HG02981 (cell line): ENCODE measurements around the gene PALLD.

Experiments used
- ATAC-seq: cut with Tn5 transposase; IDR thresholded peaks from one replicate; pipeline ENCODE4 v1.9.1; 2021; ENCODE audit warnings: mild to moderate bottlenecking, moderate library complexity; ENCODE audit not compliant: unreplicated experiment

Gene PALLD

DNA sequence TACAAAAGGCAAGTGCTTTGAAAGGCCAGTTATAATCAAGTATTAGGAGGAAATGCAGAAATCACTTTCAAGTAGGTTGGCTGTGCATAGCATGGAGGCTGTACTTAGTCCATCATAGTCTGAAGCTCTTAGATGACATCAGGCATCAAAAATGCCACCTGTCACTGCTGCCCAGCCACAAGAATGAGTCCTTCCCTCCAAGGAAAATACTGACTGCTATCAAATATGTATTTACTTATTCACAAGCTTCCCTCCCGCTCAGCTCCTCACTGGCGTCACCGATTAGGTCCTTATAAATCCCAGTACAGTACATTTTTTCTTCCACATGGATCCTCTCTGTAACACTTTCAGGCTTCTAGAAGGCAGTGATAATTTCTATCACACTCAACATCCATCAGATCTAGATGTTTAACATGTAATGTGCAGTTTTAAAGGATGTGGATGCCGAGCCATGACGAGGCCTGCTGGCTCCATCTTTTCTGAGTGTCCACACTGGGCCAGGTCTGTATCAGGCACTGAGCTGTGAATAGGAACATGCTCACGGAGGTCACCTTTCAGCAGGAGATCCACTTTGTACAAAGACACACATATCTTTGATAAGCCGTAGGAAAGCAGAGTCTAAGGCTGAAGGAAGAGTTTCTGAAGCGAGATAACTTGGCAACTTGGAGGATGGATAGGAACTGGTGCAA lies 121.9 kb downstream of the PALLD start:
- no peak for ATAC-seq

DNA sequence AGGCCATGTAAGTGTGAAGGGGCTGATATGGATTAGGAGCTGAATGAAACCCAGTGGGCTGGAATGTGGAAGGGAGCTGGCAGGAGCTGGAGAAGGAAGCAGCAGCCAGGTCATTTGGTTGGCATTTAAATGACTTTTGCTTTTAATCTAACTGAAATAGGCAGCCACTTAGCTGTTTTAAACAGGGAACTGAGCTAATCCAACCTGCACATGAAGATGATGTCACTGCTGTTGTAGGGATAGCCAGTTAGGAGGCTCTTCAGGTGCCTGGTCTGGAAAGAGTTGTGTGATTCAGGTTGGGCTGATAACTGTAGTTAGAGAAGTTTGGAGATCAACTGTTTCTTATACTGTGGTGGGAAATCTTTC lies 122.4 kb downstream of the PALLD start:
- no peak for ATAC-seq

DNA sequence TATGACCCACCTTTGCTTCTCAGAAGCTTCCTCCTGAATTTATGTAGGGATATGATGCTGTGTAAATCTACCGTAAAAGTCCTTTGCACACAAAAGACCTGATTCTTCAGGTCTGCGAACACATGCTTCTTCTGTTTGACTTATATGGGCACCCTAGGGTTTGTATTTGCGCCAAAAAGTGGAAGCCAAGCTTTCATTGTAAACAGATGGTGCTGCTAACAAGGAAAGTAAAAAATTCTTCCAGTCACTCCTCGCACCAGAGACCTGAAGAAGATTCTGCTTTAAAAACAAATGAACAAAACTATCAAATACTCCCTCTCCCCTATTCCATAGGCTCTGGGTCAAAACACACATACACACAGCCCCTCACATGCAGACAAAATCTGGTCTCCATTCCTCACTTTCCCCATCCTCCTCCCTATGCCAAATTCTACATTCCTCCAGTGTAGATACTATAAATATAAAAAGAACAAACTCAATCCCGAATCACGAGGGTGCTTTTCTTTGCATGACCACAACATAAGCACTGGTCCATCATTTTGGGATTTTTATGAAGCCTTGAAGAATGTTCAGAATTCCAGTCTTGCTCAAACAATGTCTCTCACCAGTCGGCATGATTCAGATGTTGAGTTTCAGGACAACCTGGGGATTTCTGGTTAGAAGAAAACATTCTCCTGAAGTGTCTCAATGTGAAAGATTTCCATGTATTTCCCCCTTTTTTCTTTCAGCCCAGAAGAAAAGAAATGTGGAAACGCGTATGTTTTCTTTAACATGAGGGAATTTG lies 125.1 kb downstream of the PALLD start:
- no peak for ATAC-seq

DNA sequence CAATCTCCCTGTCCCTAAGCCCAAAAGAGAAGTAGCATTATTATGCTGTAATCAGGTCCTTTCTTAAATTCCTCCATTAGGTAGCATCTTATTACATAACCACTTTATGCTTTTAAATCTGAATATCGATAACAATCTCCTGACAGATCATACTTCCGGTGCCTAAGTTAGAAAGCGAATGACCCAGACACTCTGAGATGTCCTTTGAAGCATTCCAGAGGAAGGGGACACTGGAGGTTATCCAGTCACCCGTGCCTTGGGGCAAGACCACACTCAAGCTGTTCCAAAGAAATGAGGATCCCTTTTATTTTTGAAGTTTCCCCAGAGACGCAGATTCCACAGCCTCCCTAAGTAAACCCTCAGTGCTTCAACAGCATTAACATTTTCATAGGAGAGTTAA lies 125.7 kb downstream of the PALLD start:
- no peak for ATAC-seq

DNA sequence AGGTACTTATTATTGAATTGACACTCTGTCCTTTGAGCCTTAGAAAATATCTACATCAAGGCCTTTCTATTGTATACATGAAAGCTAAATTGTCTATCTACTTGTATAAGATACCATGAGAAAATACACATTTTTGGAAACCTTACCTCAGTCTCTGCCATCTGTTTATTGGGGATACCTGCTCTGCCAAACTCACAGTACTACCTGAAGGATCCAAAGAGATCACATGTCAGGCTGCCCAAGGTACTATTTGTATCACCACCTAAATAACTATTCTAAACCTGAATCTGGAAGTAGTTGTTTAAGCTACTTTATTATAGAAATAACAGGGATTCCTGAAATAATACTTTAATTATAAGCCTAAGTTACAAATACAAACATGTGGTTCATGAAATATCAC lies 126.2 kb downstream of the PALLD start:
- ATAC-seq = no peak

DNA sequence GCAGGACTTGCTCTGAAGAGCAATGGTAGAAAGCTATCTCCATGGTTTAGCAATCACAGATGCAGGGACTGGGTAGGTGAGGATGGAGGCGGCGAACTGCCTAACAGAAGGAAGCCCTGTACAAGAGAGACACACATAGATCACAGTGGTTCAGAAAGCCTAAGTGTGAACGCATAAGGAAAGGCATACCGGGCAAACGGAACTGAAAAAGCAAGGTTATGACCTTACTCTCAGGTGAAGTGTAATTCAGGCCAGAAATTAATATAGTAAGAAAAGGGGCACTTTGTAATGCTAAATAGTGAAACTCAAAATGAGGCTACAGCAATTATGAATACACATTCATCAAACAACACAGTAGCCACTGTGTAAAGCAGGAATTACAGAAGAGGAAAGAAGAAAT lies 126.6 kb downstream of the PALLD start:
- ATAC-seq = no peak

DNA sequence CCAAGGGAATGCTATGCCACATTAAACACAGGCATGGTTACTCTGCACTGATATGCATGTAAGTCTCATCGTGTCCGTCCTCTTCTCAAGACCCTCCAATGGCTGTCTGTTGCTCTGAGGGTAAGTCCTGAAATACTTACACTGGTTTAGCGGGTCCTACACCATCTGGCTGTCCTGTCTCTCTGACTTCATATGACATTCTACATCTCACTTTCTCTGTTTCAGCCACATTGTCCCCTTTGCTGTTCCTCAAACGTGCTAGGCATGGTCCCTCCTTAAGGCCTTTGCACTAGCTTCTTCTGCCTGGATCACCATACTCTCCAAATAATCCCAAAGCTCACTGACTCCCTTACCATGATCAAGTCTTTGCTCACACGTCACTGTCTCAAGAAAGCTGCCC lies 131.4 kb downstream of the PALLD start:
- ATAC-seq = no peak

DNA sequence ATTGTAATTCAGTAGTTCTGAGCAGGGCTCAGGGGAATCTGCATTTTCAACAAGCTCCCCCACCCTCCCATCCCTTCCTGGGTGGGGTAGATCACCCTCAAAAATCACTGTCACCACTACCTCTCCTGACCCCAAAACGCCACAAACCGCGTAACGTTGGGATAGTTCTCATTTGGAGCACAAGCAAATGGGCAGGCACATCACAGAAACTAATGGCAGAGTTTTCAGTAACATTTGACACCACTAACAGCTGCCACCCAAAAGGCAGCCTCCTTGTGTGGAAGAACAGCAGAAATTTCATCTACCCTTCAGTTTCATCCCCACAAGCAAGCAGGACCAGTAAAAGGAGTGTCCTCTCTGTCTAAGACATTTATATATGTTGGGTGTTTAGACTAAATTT lies 132.7 kb downstream of the PALLD start:
- no peak for ATAC-seq

DNA sequence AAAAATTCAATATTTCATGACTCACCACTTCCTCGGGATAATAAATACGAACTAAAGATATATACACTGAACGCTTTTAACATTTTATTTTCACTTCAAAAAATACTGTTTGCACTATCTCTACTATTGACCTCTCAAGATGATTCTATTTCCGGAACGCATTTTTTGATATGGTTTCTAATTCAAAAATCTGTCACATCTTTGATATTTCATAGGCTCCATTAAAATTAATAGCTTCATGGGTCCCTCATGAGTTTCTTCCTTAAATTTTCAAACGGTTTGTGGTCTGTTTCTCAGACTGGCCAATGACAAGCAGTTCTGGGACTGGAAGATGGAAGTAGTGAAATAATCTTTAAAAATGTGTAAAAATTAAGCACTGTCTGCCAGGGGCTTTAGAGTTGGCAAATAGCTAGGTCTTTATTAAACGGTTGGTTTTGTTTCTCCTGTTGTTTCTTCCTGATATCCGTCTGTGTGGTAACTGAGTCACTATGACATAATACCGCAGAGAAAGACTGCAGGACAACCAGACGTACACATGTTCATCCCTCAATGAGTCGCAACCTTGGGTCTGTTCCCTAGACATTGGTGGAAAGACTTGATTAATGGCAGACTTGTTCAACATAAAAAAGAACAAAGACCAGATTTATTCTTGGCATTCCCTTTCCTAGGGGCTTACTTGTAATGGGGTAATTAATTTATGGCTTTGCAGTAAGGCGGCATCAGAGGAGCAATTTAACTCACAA lies 133.8 kb downstream of the PALLD start:
- ATAC-seq = no peak

DNA sequence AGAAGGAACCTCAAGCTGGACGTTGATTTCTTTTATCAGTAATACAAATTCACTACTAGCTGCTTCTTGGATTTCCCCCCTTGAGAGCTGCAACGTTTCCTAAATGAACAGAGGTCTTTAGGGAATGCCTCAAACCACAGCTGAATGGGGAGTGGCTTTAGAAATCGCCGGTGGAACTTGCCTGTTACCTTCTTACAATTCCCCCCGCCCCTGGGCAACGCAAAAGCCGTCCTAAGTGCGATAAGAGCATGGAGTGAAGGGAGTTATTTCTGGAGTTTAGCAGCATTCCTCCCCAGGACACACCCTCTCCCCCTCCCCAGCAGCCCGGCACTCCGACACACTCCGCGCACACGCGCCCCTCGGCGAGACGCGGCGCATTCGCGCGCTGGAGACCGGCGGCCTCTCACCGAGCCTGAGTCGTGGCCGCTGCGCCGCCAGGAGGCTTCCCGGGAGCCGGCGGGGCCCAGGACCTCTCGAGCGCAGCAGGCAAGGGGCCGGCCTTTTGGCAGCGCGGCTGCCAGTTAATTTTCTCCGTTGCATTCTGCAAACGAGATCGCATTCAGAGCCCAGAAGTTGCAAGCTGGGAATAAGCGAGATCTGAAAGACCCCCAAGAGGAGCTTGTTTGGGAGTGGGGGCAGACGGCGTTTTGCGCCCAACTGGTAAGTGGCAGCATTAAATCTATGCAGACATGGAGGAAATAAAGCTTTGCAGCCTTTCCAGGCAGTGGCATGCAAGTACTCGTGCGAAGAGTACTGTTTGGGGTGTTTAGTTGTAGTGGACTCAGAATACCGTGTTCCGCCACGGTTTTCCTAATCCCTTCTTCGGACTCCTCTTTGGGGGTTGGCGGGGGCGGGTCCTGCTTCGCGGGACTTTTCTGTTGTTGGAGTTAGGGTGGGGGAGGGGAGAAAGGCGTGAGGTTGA lies 134.7 kb downstream of the PALLD start:
- ATAC-seq = peak; percentile 42

DNA sequence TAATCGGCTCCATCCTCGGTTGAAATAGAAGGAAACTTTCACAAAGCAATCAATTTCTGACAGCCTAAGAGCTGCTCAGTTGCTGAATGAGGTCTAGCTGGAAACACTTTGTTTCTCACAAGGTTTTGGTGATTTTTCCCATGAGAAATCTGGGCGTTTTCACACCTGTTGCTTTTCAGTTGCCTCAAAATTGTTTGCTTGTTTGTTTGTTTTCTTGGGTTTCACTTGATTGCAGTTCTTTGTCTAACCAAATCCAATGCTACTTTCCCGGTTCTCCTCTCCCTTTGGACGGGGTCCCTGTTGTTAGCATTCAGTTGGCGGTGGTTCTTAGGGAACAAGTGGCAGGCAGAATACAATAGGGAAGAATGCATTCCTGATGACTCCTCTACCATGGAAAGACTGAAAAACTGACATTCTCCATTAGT lies 135.5 kb downstream of the PALLD start:
- no peak for ATAC-seq

DNA sequence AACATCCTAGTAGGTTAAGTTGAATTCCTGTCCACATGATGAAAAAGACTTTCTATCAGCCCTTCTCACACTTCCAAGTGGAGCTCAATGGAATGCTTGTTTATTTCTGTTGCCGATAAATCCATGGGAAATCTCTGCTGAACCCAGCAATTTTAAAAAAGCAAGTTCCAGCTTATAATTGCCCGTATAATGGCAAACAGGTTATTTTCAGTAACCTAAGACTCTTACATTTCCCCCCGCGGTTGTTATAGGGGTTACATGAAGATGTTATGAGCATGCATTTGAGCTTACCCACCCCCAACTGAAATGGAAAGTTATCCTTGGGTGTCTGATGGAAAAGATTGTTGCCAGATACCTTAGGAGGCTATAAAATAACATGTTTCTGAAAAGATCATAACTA lies 136.2 kb downstream of the PALLD start:
- no peak for ATAC-seq

DNA sequence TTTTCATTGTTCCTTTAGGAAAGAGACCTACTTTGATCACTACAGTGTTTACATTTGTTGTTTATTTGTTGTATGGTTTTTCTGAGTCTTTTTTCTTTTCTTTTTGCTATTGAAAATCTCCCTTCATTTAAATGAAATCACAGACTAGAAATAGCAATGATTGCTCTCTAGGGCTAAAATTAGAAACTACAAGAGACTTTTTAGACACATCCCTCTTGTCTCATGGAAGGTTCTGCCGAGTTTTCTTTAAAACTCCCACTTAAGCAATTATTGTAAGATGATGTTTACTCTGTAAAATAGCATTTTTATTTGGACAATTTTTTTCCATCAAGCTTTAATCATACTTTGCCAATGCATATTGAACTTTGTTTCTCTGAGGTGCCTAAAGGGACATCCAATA lies 136.6 kb downstream of the PALLD start:
- no peak for ATAC-seq

DNA sequence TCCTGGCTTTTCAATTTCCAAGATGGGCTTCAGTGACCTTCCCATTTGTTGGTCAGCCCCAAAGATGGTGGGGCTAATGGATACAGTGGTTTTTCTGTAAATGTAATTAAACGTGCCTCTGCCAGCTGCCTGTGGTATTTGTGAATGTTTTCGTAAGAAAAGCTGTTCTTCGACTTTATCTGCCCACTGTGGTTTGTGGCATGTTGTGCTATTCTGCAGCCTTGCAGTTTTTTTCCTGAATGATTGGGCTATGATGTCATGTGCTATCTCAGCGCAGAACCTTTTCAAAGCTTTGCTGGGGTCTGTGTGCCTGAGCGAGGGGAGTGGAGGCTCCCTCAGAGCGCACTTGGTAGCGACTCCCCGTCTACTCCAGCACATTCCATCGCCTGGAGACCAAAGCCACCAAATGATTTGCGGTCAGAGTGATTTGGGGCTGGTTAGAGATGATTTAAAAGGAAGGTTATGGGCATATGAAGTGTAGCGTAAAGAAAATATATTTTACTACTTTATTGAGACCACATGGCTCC lies 137.5 kb downstream of the PALLD start:
- ATAC-seq = no peak

DNA sequence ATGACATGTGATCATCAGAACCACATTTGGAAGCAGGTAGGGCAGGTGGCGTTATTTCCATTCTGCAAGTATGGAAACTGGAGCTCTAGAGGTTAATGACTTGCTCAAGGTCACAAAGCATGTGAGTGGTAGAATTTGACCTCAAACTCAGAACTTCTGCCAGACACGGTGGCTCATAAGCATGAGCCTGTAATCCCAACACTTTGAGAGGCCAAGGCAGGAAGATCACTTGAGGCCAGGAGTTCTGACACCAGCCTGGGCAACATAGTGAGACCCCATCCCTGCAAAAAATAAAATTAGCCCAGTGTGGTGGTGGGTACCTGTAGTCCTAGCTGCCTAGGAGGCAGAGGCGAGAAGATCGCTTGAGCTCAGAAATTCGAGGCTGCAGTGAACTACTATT lies 139.2 kb downstream of the PALLD start:
- no peak for ATAC-seq

DNA sequence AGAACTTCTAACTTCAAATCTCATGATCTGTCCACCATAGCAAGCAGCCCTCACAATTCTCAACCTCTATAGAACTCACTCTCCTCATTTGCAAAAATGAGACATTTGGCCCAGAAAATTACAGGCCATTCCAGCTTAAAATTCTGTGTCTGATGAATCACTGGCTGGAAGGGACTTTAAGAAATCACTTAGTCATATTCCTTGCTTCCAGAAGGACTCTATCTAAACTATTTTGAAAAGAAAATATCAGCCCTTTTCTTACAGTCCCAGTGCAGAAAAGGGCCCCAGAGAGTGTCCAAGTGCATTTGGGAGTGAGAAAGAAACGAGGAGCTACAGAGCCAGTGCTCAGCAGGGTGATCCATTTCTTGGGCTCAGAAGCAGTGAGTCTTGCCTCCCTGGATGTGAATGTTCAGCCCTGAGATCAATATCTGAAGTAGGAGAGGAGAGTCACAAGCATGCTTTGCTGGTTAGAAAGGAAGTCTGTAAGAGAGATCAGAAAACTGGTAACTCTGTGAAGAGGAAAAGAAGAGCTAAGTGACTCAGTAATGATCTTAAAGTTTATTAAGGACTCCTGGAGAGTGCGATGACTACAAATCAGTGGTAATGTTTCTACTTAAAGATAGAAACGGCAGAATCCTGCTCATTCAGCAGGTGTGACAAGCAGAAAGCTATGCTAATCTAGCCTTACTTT lies 139.8 kb downstream of the PALLD start:
- no peak for ATAC-seq

DNA sequence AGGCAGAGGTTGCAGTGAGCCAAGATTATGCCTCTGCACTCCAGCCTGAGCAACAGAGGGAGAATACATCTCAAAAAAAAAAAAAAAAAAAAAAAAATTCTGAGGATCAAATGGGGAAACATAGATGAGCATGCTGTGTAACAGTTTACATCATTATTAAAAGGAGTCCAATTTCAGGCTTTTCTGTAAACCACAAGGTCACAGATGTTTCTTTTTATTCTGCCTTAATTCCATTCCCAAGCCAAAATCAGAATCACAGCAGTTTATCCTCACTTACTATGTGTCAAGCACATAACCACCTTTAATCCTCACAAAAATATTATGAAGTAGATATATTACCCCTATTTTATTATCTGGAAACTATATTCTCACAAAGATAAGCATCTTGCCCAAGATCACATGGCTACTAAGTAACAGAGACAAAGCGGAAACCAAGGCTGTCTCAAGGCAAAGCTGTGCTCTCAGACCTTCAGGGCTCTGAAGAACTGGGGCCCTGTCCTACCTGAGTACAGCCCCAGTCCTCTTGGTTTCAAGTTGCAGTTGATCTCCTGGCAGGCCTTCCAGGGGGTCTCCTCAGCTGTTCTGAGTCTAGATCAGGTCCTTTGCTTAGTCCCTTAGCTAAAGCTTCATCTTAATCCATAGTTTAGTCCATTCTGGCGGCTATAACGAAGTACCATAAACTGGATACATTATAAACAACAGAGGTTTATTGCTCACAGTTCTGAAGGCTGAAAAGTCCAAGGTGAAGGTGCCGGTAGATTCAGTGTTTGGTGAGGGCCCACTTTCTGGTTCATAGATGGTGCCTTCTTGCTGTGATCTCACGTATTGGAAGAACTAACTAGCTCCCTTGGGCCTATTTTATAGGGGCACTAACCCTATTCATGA lies 141.3 kb downstream of the PALLD start:
- no peak for ATAC-seq

DNA sequence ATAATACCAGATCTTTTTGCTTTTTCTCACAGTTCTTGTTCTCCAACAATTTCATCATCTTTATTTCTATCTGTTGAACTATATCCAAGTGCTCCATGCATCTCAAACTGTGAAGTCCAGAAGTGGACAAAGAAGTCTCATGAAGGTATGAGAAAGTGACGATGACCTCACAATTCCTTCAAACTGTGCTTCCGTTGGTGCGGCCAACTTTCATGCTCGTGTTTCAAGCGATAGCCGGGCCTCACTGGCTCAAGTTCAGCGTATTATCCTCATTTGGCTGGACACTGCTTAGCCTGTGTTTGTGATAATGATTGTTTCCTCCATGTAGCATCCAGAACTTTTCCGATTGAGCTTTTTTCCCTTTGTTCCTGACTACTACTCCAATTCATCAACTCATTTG lies 143.1 kb downstream of the PALLD start:
- no peak for ATAC-seq

DNA sequence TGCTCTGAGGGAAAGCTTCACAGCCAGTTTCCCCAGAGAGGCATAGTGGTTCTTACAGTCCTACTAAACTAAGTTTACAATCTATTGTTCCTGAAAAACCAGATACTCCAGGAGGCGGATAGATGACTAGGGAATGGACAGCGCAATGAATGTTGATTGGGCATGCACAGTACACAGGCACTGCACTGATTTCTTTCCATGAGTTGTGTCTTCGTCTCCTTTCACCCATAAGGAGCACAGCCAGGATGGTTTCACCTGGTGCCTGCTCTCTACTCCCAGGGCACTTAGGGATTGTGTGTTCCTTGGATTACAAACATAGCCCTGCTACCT lies 144.9 kb downstream of the PALLD start:
- ATAC-seq = no peak
